Neutrophil (primary cell): ENCODE results near the gene MSH3.

ENCODE experiments used
- H3K27ac ChIP-seq: fragments of 200-600 bp; sonication (generic); 2 replicates; pipeline ENCODE4 v1.5.1; 2016; ENCODE audit warnings: mild to moderate bottlenecking, moderate library complexity
- H3K27me3 ChIP-seq: fragments of 200-600 bp; sonication (generic); 2 replicates; pipeline ENCODE4 v1.6.0; 2016; ENCODE audit warnings: mild to moderate bottlenecking
- H3K36me3 ChIP-seq: fragments of 200-600 bp; sonication (generic); 2 replicates; pipeline ENCODE4 v1.5.1; 2017
- H3K4me1 ChIP-seq, 2 experiments: fragments of 200-600 bp in 1 of 2; sonication (generic) in 1 of 2; 1 replicate in 1 of 2; 2 replicates in 1 of 2; pipeline versions ENCODE4 v1.5.1 to v1.6.1; 2013 to 2016; ENCODE audit warnings: low read depth in 1 of 2, low read length in 1 of 2, mild to moderate bottlenecking in 1 of 2, moderate library complexity in 1 of 2; ENCODE audit not compliant: control insufficient read depth in 1 of 2, insufficient read depth in 1 of 2
- H3K4me3 ChIP-seq, 2 experiments: fragments of 200-600 bp in 1 of 2; sonication (generic) in 1 of 2; 1 replicate in 1 of 2; 2 replicates in 1 of 2; pipeline ENCODE4 v1.5.1; 2013 to 2016; ENCODE audit warnings: low read depth in 1 of 2, low read length in 1 of 2, mild to moderate bottlenecking in 1 of 2, moderate library complexity in 1 of 2
- H3K9me3 ChIP-seq: fragments of 200-600 bp; sonication (generic); 2 replicates; pipeline ENCODE4 v1.5.1; 2016
- CTCF ChIP-seq: fragments of 200-600 bp; sonication (generic); IDR thresholded peaks from 2 replicates; pipeline ENCODE4 v1.5.1; 2016; ENCODE audit warnings: antibody characterized with exemption

Gene MSH3

GRCh38 chr5:80698369-80698768, 43.9 kb downstream of the MSH3 start:
- Histone ChIP-seq H3K4me1 (no peaks in the 10 kb centered on the region), H3K27ac (no peak overlapping the region), H3K9me3 (no peaks in the 10 kb centered on the region), H3K4me3 (no peak overlapping the region), H3K27me3 (no peaks in the 10 kb centered on the region), H3K36me3 (peaks cover 39% of the 10 kb centered on the region)
- TF ChIP-seq CTCF: no peak

- Histone ChIP-seq H3K4me1 (no peaks in the 10 kb centered on the region), H3K9me3 (no peaks in the 10 kb centered on the region), H3K4me3 (no peak overlapping the region), H3K27ac (no peak overlapping the region), H3K36me3 (peaks cover 48% of the 10 kb centered on the region), H3K27me3 (no peaks in the 10 kb centered on the region)
- no peak for TF ChIP-seq CTCF
These were observed 47.1 kb downstream of the MSH3 start for GRCh38 chr5:80701597-80701996.

- Histone ChIP-seq H3K36me3 (peaks cover 47% of the 10 kb centered on the region), H3K9me3 (no peaks in the 10 kb centered on the region), H3K4me3 (no peak overlapping the region), H3K27me3 (no peaks in the 10 kb centered on the region), H3K4me1 (no peaks in the 10 kb centered on the region), H3K27ac (no peak overlapping the region)
- TF ChIP-seq CTCF: no peak
These were observed 48.8 kb downstream of the MSH3 start for GRCh38 chr5:80703291-80703690.

- Histone ChIP-seq H3K4me3 (no peak overlapping the region), H3K36me3 (peaks cover 44% of the 10 kb centered on the region), H3K27ac (no peak overlapping the region), H3K4me1 (no peaks in the 10 kb centered on the region), H3K27me3 (no peaks in the 10 kb centered on the region), H3K9me3 (no peaks in the 10 kb centered on the region)
- no peak for TF ChIP-seq CTCF
These were observed 49.3 kb downstream of the MSH3 start for GRCh38 chr5:80703747-80704146.

GRCh38 chr5:80704221-80704620, 49.8 kb downstream of the MSH3 start:
- no peak for TF ChIP-seq CTCF
- Histone ChIP-seq H3K4me1 (no peaks in the 10 kb centered on the region), H3K9me3 (no peaks in the 10 kb centered on the region), H3K27me3 (no peaks in the 10 kb centered on the region), H3K27ac (no peak overlapping the region), H3K4me3 (no peak overlapping the region), H3K36me3 (peaks cover 43% of the 10 kb centered on the region)

- no peak for TF ChIP-seq CTCF
- Histone ChIP-seq H3K9me3 (no peaks in the 10 kb centered on the region), H3K36me3 (peaks cover 46% of the 10 kb centered on the region), H3K4me1 (no peaks in the 10 kb centered on the region), H3K4me3 (no peak overlapping the region), H3K27me3 (no peaks in the 10 kb centered on the region), H3K27ac (no peak overlapping the region)
These were observed 50.8 kb downstream of the MSH3 start for GRCh38 chr5:80705216-80705769.
